Activated CD8-positive, alpha-beta memory T cell treated with anti-CD3 and anti-CD28 coated beads, Interleukin-2, amount 50 U/mL, for 48 hours (primary cell): ENCODE measurements around the gene RAB3A.
"Not testable (repeated sequence)": the region's sequence is repeated elsewhere in the genome, so short reads cannot be mapped to it uniquely, and the experiment has no call there.

Experiments
- DNase-seq: peaks from one replicate; pipeline ENCODE4 v3.0.0-alpha.2; 2020

RAB3A gene

GRCh38 chr19:18165794-18166544, 37.9 kb downstream of the RAB3A start:
- no peak for DNase-seq

GRCh38 chr19:18164072-18164471, 39.8 kb downstream of the RAB3A start:
- DNase-seq, result no peak

GRCh38 chr19:18161636-18162002, 42.2 kb downstream of the RAB3A start:
- DNase-seq, result no peak

- peak; percentile 97 for DNase-seq
Measured at GRCh38 chr19:18160971-18161635, 42.7 kb downstream of the RAB3A start.

- peak; percentile 63 for DNase-seq
Measured at GRCh38 chr19:18160493-18160970, 43.3 kb downstream of the RAB3A start.

- DNase-seq, result no peak
Measured at GRCh38 chr19:18159810-18160209, 44.0 kb downstream of the RAB3A start.

GRCh38 chr19:18159059-18159616, 44.7 kb downstream of the RAB3A start:
- DNase-seq, result not testable (repeated sequence)

- DNase-seq, result no peak
Measured at GRCh38 chr19:18158467-18158866, 45.4 kb downstream of the RAB3A start.

GRCh38 chr19:18157465-18158063, 46.3 kb downstream of the RAB3A start:
- DNase-seq, result no peak

- DNase-seq, result no peak
Measured at GRCh38 chr19:18156841-18157464, 46.9 kb downstream of the RAB3A start.

- DNase-seq, result no peak
Measured at GRCh38 chr19:18156268-18156667, 47.6 kb downstream of the RAB3A start.

GRCh38 chr19:18155095-18156087, 48.5 kb downstream of the RAB3A start:
- no peak for DNase-seq

- DNase-seq, result no peak
Measured at GRCh38 chr19:18153556-18154134, 50.2 kb downstream of the RAB3A start.

- DNase-seq, result peak; percentile 99
Measured at GRCh38 chr19:18152817-18153555, 50.9 kb downstream of the RAB3A start, which contains the start of gene PIK3R2. TSS of gene PIK3R2 (plus strand) at chr19:18153163. CDS start at chr19:18155880, 2,717 bp downstream.

GRCh38 chr19:18152442-18152816, 51.4 kb downstream of the RAB3A start:
- DNase-seq, result peak; percentile 99

GRCh38 chr19:18150776-18151624, 52.8 kb downstream of the RAB3A start:
- no peak for DNase-seq

GRCh38 chr19:18149596-18149975, 54.3 kb downstream of the RAB3A start:
- no peak for DNase-seq

- DNase-seq, result no peak
Measured at GRCh38 chr19:18147396-18147795, 56.4 kb downstream of the RAB3A start.
